AG09319 (cell line): ENCODE data around the gene GPR68.

ENCODE experiments used
- DNase-seq: peaks from one replicate; pipeline ENCODE4 v3.0.0-alpha.2; 2010; ENCODE audit warnings: low read depth; ENCODE audit errors: extremely low read depth
- TF ChIP-seq, protein P1 (sequence below): IDR thresholded peaks from 2 replicates; pipeline ENCODE4 v1.5.1; 2011; ENCODE audit warnings: low read depth, mild to moderate bottlenecking, inconsistent platforms, low read length, moderate library complexity

GPR68 gene

DNA sequence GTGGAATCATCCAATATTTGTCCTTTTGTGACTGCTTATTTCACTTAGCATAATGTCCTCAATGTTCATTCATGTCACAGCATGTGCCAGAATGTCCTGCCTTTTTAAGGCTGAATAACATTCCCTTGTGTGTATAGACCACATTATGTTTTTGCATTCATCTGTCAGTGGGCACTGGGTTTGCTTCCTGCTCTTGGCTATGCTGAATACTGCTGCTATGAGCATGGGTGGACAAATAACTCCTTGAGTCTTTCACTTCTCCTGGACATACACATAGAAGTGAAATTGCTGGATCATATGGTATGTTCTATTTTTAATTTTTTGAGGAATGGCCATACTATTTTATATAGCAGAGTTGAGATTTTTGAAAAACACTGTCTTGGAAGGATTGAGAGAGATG is 46.9 kb downstream of the GPR68 start:
- TF ChIP-seq, protein P1, sequence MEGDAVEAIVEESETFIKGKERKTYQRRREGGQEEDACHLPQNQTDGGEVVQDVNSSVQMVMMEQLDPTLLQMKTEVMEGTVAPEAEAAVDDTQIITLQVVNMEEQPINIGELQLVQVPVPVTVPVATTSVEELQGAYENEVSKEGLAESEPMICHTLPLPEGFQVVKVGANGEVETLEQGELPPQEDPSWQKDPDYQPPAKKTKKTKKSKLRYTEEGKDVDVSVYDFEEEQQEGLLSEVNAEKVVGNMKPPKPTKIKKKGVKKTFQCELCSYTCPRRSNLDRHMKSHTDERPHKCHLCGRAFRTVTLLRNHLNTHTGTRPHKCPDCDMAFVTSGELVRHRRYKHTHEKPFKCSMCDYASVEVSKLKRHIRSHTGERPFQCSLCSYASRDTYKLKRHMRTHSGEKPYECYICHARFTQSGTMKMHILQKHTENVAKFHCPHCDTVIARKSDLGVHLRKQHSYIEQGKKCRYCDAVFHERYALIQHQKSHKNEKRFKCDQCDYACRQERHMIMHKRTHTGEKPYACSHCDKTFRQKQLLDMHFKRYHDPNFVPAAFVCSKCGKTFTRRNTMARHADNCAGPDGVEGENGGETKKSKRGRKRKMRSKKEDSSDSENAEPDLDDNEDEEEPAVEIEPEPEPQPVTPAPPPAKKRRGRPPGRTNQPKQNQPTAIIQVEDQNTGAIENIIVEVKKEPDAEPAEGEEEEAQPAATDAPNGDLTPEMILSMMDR: no peak
- DNase-seq: no peak

DNA sequence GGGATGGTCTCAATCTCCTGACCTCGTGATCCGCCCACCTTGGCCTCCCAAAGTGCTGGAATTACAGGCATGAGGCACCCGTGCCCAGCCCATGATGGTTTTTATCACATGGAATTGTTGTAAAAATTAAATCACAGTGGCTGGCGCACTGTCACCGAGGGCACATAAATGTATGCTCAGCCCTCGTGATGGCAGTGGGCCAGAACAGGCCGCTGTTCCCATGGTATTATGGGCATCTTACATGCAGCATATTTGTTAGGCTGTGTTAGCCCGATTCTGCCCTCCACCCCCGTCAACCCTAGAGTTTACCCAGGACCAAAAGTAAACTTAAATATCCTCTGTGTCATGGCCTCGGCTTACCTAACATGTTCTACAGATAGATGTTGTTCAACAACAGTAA is 48.6 kb downstream of the GPR68 start:
- TF ChIP-seq, protein P1: no peak
- DNase-seq: no peak

DNA sequence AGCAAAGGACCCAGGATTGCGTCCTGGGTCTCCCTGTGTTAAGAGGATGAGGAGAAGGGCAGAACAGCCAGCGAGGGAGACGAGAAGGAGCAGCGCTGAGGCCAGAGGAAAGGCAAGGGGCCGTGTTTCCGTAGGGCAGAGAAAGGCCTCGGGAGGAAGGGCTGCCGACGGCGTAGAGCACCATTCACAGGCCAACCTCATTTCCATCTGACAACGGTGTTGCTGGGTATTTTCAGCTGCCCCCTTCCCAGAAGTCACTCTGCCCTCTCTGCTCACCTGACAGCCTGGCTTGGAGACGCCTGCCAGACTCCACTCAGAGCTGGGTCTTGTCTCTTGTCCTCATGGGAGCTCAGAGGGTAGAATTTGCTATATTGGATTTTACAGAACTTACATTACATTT is 51.4 kb downstream of the GPR68 start:
- TF ChIP-seq, protein P1: no peak
- DNase-seq: no peak

DNA sequence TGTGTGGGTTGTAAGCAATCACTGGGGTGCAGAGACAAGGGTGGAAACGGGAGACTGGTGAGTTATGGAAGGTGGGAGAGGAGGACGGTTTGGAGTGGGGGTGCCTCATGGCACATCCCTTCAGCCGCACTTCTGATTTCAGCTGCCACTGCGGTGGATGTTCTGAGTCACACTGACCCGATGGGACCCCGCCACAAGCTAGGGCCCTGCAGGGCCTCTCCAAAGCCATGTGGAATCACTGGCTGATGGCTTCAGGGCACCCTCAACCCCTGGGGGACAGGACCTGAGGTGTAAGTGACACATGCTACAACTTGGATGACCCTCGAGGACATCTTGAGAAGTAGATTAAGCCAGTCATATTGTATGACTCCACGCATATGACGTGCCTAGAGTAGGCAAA is 53.7 kb downstream of the GPR68 start:
- no peak for DNase-seq
- TF ChIP-seq, protein P1: no peak

DNA sequence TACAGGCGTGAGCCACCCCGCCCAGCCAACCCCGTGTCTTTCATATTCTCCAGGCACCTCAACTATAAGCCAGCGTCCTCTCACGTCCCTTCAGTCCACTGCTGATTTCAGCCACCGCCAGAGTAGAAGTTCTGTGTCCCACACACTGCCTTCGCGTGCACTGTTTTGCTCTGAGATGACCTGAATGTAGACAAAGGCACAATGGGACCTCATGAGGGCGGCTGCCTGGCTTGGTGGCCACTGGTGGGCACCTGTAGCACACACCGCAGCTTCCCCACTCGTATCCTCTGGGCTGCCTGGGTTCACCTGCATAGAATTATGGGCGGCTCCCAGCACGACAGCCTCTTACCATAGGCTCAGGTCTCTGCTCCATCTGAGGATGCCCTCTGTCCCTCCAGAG is 57.2 kb downstream of the GPR68 start:
- DNase-seq: no peak
- TF ChIP-seq, protein P1: no peak

DNA sequence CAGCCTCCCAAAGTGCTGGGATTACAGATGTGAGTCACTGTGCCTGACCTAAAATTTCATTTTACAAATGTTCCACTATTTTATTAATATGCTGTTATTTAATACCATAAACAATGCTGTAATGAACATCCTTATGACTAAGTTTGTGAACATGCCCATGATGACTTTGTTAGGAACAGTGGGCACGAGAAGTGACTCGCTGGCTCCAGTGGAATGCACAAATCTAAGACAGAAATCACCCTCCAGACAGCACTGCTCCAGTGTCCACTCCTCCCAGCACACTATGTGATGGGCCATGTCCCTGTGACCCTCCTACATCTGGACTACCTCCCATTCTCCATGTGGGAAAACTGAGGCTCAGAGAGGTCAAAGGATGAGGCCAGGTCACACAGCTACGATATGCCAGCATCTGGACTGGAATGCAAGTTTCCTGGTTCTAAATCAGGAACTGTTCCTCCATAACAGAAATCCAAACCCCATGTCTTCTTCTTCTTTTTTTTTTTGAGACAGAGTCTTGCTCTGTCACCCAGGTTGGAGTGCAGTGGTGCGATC is 57.9 kb downstream of the GPR68 start:
- TF ChIP-seq, protein P1: no peak
- no peak for DNase-seq

DNA sequence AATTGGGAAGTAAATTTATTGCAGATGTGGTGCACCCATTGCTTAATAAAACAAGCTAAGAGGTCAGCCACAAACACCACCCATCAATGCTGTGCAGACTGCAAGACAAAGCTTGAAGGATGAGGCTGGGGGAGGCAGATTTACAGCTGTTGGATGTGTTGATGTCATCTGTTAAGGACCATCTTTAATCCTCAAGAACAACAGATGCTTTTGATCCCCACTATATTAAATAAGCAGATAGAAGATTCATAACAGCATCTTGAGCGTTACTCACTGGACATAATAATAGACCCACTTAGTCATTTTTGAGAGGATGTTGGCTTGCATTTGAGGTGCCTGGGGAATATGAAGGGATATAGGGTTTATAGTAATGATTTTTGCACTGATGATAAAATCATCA is 58.8 kb downstream of the GPR68 start:
- DNase-seq: no peak
- TF ChIP-seq, protein P1: no peak
